Amygdala (tissue), 56 donors: ENCODE data around the gene PKD1.
A peak's percentile ranks its signal among the peaks of the same experiment; 100 is the strongest.

Source experiments
- DNase-seq, 56 donors: peaks; one replicate each; lab custom pipeline; 2025; lab: John Stamatoyannopoulos, UW

Gene PKD1

GRCh38 chr16:2091547-2092255, 44.0 kb downstream of the PKD1 start:
- no peak for DNase-seq

DNA sequence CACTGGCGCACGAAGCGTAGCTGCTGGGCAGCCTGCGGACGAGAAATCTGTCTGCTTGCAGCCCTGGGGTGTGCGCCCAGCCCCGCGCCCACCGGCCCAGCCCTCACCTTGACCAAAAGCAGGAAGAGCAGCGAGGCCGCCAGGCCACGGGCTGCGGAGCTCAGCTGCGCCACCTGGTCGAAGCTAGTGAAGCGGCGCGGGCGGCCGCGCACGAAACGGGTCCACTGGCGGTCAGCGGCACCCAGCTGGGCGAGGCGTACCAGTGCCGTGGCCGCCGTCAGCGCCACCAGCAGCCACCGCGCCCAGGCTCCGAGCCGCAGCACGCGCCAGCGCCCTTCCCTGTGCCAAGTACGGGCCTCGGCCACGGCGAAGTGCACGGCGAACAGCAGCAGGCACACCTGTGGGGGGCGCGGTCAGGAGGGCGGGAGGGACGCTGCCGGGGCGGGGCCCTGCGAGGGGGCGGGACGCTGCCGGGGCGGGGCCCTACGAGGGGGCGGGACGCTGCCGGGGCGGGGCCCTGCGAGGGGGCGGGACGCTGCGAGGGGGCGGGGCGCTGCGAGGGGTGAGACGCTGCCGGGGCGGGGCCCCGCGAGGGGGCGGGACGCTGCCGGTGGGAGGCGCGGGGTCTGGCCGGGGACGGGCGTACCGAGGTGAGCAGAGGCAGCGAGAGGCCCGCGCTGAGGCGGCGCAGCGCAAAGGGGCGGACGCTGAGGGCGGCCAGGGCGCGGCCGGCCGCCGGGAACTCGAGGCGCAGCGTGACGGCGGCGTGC, 44.7 kb downstream of the PKD1 start:
- peak in 4 of 56 donors; percentile 4 to 25 (median 20) for DNase-seq

DNA sequence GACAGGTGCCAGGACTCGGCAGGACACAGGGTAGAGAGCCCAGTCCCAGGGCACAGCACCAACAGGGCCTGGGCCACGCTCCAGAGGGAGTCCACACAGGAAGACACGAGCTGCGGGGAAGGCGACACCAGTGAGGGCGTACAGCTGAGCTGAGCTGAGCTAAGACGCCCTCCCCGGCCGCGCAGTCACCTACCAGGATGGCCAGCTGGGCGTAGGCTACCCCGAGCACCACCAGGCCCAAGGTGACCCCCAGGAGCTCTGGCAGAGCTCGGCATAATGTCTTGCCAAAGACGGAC, 45.3 kb downstream of the PKD1 start:
- peak in 14 of 56 donors; percentile 4 to 54 (median 18) for DNase-seq

DNA sequence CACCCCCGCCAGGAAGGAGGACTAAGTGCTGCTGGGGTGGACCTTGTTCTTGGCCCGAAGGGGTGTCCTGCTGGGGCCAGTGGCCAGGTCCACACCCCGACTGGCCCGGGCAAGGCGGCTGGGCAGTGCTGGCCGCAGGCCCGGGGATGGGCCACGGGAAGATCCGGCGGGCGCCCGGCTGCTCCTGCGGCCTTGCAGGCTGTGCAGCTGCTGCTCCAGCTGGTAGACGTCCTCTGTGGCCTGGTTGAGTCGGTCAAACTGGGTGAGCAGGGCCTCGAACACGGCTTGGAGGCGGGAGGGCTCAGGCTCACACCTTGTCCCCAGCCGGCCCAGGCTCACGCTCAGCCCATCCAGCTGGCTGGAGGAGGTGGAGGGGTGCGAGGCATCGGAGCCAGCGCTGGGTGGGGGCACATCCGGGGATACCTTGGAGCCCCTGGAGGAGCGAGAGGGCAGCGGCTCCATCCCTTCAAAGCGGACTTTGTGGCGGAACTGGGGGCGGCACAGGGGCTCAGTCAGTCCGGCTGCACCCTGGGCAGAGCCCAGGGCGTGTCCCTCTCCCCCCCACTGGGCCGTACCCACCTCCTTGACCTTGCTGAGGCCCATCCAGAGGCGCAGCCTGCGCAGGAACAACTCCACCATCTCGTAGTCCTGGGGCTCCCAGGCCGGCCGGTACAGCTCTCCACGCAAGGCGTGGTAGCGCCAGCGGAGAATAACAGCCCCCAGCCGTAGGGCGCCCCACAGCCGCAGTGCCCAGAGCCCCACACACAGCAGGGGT, 45.8 kb downstream of the PKD1 start:
- peak in 5 of 56 donors; percentile 8 to 29 (median 23) for DNase-seq

- no peak for DNase-seq
These were observed 46.8 kb downstream of the PKD1 start for GRCh38 chr16:2088759-2089358.

DNA sequence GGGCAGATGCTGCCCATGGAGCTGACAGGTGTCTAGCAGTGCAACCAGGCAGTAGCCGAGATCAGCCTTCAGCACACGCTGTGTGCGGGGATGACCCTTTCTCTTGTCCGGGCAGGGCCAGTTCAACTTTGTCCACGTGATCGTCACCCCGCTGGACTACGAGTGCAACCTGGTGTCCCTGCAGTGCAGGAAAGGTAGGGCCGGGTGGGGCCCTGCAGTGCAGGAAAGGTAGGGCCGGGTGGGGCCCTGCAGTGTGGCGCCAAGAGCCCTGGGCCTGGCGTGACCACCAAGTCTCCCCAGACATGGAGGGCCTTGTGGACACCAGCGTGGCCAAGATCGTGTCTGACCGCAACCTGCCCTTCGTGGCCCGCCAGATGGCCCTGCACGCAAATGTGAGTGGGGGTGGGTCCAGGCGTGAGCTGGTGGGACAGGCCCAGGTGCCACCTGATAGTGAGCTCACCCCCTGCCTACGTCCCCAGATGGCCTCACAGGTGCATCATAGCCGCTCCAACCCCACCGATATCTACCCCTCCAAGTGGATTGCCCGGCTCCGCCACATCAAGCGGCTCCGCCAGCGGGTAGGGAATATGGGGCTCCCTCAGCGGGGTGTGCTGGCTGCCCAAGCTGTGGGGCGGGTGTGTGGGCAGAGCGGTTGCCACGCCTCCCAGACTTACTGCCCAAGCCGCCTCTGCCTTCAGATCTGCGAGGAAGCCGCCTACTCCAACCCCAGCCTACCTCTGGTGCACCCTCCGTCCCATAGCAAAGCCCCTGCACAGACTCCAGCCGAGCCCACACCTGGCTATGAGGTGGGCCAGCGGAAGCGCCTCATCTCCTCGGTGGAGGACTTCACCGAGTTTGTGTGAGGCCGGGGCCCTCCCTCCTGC, 47.7 kb downstream of the PKD1 start:
- DNase-seq: peak in 1 of 56 donors; percentile 28

DNA sequence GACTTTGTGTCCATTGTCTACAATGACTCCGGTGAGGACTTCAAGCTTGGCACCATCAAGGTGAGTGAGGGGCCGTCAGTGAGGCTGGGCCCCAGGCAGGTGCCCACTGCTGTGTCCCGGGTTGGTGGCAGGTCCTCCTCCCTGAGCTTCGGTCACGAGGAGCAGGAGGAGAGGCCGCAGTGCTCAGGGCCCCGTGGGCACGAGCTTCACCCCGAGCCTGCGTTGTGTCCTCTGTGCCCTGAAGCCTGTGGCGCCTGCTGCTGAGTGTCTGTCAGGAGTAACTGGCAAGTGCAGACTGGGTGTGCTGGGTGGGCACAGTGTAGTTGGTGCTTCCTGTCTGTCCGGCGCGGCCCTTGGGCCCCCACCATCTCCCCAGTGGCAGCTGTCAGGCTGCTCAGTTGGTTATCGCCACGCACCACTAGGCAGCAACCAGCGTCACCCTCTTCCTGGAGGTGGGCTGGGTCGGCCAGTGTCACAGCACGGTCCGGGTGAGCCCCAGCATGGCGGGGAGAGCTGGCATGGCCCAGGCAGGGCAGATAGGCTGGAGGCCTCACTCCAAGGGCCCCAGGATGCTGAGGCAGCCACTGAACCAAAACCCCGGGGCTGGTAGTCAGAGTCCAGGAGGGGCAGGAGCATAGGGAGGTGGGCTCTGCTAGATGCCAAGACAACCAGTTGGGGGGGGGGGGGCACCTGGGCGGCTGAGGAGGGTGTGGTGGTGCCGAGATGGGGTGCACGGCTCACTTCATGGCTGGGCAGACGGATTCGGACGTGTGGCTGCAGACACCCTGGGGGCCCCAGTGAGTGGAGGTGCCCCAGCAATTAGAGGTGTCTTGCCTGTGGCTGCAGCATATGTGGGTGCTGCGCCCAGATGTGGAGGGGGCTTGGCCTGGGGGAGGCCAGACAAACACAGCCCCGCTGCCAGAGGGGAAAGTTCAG, 48.6 kb downstream of the PKD1 start:
- no peak for DNase-seq

DNA sequence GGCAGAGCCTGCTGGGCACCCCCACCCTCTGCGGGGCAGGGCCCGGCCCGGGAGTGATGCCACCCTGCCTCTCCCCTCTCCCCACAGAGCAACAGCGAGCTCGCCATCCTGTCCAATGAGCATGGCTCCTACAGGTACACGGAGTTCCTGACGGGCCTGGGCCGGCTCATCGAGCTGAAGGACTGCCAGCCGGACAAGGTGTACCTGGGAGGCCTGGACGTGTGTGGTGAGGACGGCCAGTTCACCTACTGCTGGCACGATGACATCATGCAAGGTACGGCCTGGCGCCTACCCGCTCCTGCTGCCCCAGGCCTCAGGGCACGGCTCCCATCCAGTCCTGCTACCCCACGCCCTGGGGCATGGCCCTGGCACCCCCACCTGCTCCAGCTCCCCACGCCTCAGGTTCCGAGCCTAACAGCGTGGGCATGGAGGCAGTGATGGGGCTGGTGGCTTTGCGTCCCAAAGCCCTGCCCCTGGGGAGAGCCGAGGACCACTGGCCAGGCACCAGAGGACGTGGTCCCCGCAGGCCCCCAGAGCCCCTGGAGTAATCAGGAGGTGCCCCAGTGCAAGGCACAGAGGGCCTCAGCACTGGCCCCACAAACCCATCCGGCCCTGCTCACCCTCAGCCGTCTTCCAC, 49.5 kb downstream of the PKD1 start:
- DNase-seq: no peak

DNA sequence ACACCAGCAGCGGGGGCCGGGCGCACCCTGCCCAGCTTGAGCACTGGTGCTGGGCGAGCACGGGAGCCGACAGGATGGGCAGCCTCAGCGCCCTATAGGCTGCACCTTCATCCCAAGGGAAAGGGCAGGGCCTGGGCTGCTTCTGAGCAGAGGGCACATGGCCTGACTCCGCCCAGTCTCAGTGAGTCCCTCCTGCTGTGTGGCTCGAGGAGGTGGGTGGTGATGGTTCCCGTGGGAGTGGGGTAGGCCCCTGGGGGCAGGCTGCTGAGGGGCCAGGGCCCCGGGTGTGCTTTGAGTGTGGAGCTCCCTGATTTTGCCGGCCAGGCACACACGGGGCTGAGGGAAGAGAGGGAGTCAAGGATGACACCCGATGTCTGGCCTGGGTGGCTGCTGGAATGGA, 50.0 kb downstream of the PKD1 start:
- DNase-seq: no peak

- no peak for DNase-seq
These were observed 50.6 kb downstream of the PKD1 start for GRCh38 chr16:2084895-2085625.

GRCh38 chr16:2083876-2084780, 51.6 kb downstream of the PKD1 start:
- no peak for DNase-seq

- no peak for DNase-seq
These were observed 52.3 kb downstream of the PKD1 start for GRCh38 chr16:2083409-2083808.

DNA sequence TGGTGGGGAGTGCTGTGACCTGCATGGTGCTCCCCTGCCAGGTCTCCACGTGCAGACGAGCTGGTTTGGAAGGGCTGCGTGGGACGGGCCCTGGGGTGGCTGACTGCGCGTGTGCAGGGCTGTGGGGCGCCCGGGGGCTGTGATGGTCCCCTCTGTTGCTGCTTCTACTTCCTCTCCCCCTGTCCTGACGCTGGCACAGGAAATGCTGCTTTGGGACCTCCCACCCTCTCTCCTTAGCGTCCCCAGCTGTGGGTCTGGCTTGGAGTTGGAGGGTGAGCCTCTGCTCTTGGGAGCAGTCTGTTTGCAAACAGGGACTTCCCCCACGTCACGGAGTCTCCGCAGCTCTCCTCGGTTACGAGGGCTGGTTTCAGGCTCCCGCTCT, 52.7 kb downstream of the PKD1 start:
- DNase-seq: no peak

GRCh38 chr16:2082171-2082982, 53.3 kb downstream of the PKD1 start:
- DNase-seq: no peak

- DNase-seq: no peak
These were observed 54.3 kb downstream of the PKD1 start for GRCh38 chr16:2081201-2082084.
